Endothelial cell (in vitro differentiated cells): Measurements from ENCODE around the gene PLCB1. TPM values are rescaled to one million over a fixed set of nuclear protein-coding genes. Genes with fewer than 3 reads are reported as not detected.

ENCODE experiments used
- DNase-seq: peaks from one replicate; pipeline ENCODE4 v3.0.0; 2021; ENCODE audit warnings: low spot score
- H3K27ac Mint-ChIP-seq: one replicate; pipeline ENCODE4 v1.8.0; 2021; ENCODE audit warnings: mixed read lengths, inconsistent platforms; ENCODE audit not compliant: unreplicated experiment
- H3K27me3 Mint-ChIP-seq: one replicate; pipeline ENCODE4 v1.8.0; 2021; ENCODE audit warnings: mild to moderate bottlenecking, moderate library complexity, mixed read lengths, inconsistent platforms; ENCODE audit not compliant: unreplicated experiment
- H3K36me3 Mint-ChIP-seq: one replicate; pipeline ENCODE4 v1.8.0; 2021; ENCODE audit warnings: mild to moderate bottlenecking, low read depth, mixed read lengths, inconsistent platforms; ENCODE audit not compliant: unreplicated experiment
- H3K4me1 Mint-ChIP-seq: one replicate; pipeline ENCODE4 v1.8.0; 2021; ENCODE audit warnings: mild to moderate bottlenecking, mixed read lengths, inconsistent platforms; ENCODE audit not compliant: unreplicated experiment
- H3K4me3 Mint-ChIP-seq: one replicate; pipeline ENCODE4 v1.8.0; 2021; ENCODE audit warnings: mild to moderate bottlenecking, mixed read lengths, inconsistent platforms; ENCODE audit not compliant: unreplicated experiment
- H3K9me3 Mint-ChIP-seq: one replicate; pipeline ENCODE4 v1.8.0; 2021; ENCODE audit warnings: mixed read lengths, inconsistent platforms; ENCODE audit not compliant: unreplicated experiment
- CTCF ChIP-seq: fragments of 200-600 bp; sonication (generic); IDR thresholded peaks from one replicate; pipeline ENCODE4 v1.5.0; 2021; ENCODE audit warnings: antibody characterized with exemption; ENCODE audit not compliant: unreplicated experiment
- total RNA-seq: library from RNA; stranded (reverse); fragmentation: NEBNext Ultra II Directional; extraction: Animal tissue kit (Norgen Biotek cat#: 25700); gene quantifications from one replicate; pipeline ENCODE4 v1.2.1, GENCODE V29; 2021; ENCODE audit not compliant: unreplicated experiment

The PLCB1 gene
- total RNA-seq, 1 donor from 2014 or later: 8.1 TPM

- Mint-ChIP-seq H3K4me1 (no peaks in the 10 kb centered on the region), H3K27ac (no peak overlapping the region), H3K36me3 (no peaks in the 10 kb centered on the region), H3K4me3 (no peak overlapping the region), H3K27me3 (peaks cover 4% of the 10 kb centered on the region), H3K9me3 (no peaks in the 10 kb centered on the region)
- no peak for DNase-seq
- TF ChIP-seq CTCF: no peak
Measured at GRCh38 chr20:8689337-8689736, 557.3 kb downstream of the PLCB1 start.

GRCh38 chr20:8690074-8690473 is 558.0 kb downstream of the PLCB1 start:
- no peak overlapping the region for H3K4me3 Mint-ChIP-seq
- DNase-seq: no peak
- H3K4me1 Mint-ChIP-seq: no peaks in the 10 kb centered on the region
- peaks cover under 1% of the 10 kb centered on the region for H3K27me3 Mint-ChIP-seq
- no peaks in the 10 kb centered on the region for H3K36me3 Mint-ChIP-seq
- no peak for TF ChIP-seq CTCF
- no peaks in the 10 kb centered on the region for H3K9me3 Mint-ChIP-seq
- H3K27ac Mint-ChIP-seq: no peak overlapping the region

GRCh38 chr20:8693709-8694108 is 561.6 kb downstream of the PLCB1 start:
- H3K4me3 Mint-ChIP-seq: no peak overlapping the region
- no peaks in the 10 kb centered on the region for H3K27me3 Mint-ChIP-seq
- no peaks in the 10 kb centered on the region for H3K9me3 Mint-ChIP-seq
- no peak overlapping the region for H3K27ac Mint-ChIP-seq
- no peaks in the 10 kb centered on the region for H3K4me1 Mint-ChIP-seq
- H3K36me3 Mint-ChIP-seq: no peaks in the 10 kb centered on the region
- DNase-seq: no peak
- TF ChIP-seq CTCF: no peak

- Mint-ChIP-seq H3K27ac (no peak overlapping the region), H3K4me3 (no peak overlapping the region), H3K27me3 (peaks cover 3% of the 10 kb centered on the region), H3K9me3 (no peaks in the 10 kb centered on the region), H3K4me1 (no peaks in the 10 kb centered on the region), H3K36me3 (no peaks in the 10 kb centered on the region)
- TF ChIP-seq CTCF: no peak
- no peak for DNase-seq
Measured at GRCh38 chr20:8700756-8701155, 568.7 kb downstream of the PLCB1 start.

GRCh38 chr20:8706961-8707700 is 575.1 kb downstream of the PLCB1 start:
- Mint-ChIP-seq H3K9me3 (no peaks in the 10 kb centered on the region), H3K36me3 (no peaks in the 10 kb centered on the region), H3K27ac (no peak overlapping the region), H3K27me3 (peaks cover 2% of the 10 kb centered on the region), H3K4me3 (no peak overlapping the region), H3K4me1 (no peaks in the 10 kb centered on the region)
- TF ChIP-seq CTCF: no peak
- DNase-seq: no peak
